GM15510 (cell line): ENCODE results near the gene ZNF800.

Source experiments
- POLR2A ChIP-seq: IDR thresholded peaks from 3 replicates; pipeline ENCODE4 v1.6.1; 2011; ENCODE audit warnings: borderline replicate concordance; ENCODE audit not compliant: insufficient read length; ENCODE audit errors: extremely low read depth

ZNF800 gene

GRCh38 chr7:127367679-127368078 lies 24.8 kb downstream of the ZNF800 start:
- no peak for TF ChIP-seq POLR2A

- TF ChIP-seq POLR2A: no peak
Observed at GRCh38 chr7:127366680-127367079, 25.8 kb downstream of the ZNF800 start.

DNA sequence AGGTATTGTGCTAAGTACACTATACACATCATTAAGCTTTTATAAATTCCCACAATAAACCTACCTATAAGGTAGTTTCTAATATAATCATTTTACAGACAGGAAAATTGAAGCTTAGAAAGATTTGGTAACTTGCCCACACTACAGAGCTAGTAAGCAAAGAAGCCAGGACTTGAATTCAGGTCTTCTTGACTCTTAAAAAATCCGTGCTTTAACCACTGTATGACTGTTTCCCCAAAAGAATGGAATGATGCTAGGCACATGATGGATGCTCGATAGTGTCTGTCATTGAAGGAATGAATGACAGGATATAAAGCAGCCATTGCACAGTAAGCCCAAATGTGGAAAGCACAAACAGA lies 26.6 kb downstream of the ZNF800 start:
- no peak for TF ChIP-seq POLR2A

- no peak for TF ChIP-seq POLR2A
Observed at GRCh38 chr7:127365164-127365956, 27.1 kb downstream of the ZNF800 start.

DNA sequence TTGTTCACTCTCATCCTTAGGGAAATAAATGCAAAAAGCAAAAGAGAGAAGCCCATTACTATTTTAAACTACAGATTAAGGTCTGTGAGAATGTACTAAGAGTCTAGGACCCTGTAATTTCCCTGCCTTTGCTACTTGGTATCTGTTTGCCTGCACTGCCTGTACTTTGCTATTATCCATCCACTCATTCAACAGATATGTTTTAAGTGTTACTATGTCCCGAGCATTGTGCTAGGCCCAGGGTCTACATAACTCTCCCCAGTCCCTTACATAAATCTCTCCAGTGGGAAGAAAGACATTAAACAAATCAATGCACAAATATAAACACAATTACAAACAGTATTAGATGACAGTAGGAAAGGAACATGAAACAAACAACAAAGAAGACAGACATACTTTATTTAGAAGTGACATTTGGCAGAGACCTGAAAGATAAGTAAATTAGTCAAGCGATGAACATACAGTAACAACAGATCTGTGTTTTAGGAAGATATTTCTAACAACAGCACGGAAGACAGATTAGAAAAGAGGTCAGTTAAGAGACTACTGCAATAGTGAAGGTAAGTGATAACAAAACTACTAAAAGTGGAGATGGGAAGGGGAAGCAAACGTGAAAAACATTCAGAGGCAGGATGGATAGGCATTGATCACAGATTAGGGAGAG lies 30.0 kb downstream of the ZNF800 start:
- no peak for TF ChIP-seq POLR2A

- no peak for TF ChIP-seq POLR2A
Observed at GRCh38 chr7:127361736-127362135, 30.8 kb downstream of the ZNF800 start.

DNA sequence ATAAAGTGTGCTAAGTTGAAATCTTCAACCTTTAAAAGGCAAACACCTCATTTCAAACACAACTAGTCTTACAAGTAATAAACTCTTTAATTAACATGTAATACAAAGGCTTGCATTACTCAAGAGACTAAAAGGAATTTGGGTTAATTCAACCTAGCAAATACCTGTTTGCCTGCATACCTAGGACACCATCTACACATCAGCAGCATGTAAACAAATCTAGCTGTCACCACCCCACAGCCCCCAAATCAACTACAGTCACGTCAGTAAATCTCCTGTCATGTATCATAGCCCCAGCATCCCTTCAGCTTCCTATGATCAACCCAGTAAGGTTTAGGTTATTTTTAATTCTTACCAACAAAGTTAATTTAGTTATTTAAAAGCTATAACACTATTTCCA lies 33.5 kb downstream of the ZNF800 start:
- no peak for TF ChIP-seq POLR2A

DNA sequence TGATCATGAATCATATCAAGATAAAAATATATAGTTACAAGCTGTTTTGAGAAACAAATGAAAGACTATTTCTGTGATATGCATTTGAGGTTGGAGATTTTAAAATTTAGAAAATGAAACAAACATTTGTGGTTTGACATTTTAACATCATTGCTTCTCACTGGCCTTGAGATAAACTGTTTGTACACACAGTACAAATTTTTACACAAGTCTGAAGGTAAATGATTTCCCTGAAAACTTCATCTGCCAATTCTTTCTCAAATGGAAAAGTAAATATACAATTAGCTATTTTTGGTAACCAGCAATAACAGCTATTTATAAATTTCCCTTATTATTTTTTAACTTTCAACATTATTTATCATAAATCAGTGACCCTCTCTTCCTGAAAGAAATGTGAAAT lies 38.6 kb downstream of the ZNF800 start:
- TF ChIP-seq POLR2A: no peak

- TF ChIP-seq POLR2A: no peak
Observed at GRCh38 chr7:127350586-127350985, 41.9 kb downstream of the ZNF800 start.

- TF ChIP-seq POLR2A: no peak
Observed at GRCh38 chr7:127349881-127350280, 42.6 kb downstream of the ZNF800 start.

GRCh38 chr7:127348247-127348631 lies 44.3 kb downstream of the ZNF800 start:
- TF ChIP-seq POLR2A: no peak

DNA sequence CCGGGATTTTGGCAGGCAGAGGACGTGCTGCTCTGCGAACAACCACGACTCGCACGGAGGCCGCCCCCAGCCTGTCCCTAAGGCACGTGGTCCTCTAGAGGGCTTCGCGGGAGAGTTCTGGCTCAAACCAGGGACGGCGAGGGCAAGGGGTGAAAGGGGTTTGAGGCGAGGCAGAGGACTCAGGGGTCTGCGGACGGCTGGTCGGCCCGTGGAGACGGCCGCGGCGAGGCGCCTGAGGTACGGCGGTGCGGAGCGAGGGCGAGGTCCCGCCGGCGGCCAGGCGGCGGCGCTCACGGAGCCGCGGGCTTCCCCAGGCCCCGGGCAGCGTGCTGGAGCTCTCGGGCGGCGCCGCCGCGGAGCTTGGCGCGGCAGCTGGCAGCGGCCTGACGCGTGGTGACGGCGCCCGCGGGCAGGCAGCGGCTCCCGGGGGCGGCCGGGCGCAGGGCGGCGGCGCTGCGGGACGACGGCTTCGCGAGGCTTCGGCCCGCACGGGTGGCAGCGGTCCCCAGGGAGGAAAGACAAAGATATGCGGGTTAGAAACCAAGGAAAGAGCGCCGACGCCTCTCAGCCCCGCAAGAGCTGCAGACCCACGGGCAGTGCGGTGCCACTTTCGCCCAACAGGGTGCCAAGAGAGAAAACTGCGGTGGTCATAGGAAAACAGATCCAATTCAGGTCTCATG lies 44.8 kb downstream of the ZNF800 start:
- TF ChIP-seq POLR2A: no peak

DNA sequence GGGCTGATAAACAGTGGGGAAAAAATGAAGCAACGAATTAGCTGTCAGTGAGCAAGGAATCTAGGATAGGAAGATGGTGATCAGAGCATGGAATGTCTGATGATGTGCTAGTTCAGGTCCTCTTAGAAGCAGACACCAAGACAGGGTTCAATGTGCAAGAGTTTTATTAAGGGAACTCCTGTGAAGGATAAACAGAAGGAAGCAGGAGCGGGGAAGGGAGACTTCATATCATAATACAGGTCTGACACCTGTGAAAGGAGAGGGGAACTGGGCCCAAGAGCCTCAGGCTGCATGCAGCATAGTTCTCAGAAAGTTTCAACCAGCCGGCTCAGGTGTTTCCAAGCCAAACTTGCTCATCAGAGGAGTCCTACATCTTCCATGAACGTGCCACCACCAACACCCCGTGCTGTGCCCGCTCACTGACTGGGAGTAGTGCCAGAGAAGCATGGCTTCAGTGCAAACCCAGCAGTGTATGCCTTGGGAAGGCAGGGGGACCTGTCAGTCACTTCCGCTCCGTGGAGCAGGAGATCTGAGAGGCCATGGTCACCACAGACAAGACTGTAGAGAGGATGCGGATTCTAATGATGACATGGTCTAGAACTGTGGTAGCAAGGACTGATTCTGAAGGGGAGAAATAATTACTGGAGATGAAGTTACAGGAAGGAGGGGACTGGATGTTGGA lies 45.8 kb downstream of the ZNF800 start:
- no peak for TF ChIP-seq POLR2A

- TF ChIP-seq POLR2A: no peak
Observed at GRCh38 chr7:127342596-127342995, 49.9 kb downstream of the ZNF800 start.

DNA sequence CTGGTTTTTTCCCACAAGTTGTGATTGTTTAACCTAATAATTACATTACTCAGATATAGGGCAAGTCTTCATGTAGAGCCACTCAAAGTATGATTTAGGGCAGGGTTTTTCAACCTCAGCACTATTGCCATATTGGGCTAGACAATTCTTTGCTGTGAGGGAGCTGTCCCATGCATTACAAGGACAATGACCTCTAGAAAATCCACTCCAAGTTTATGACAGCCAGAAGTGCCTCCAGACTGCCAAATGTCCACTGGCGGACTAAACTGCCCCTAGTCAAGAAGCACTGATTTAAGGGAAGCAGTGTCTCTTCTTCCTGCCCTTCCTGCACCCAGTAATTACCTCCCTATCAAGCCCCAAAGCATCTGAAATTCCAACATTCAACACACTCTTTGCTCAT lies 54.4 kb downstream of the ZNF800 start:
- no peak for TF ChIP-seq POLR2A
